ENCODE measurements around the gene EGFR.

EGFR gene

GRCh38 chr7:55107946-55108345 is 89.1 kb downstream of the EGFR start:
- DNase-seq = peak; percentile 39

GRCh38 chr7:55108401-55108800 is 89.6 kb downstream of the EGFR start:
- peak; percentile 25 for DNase-seq

DNA sequence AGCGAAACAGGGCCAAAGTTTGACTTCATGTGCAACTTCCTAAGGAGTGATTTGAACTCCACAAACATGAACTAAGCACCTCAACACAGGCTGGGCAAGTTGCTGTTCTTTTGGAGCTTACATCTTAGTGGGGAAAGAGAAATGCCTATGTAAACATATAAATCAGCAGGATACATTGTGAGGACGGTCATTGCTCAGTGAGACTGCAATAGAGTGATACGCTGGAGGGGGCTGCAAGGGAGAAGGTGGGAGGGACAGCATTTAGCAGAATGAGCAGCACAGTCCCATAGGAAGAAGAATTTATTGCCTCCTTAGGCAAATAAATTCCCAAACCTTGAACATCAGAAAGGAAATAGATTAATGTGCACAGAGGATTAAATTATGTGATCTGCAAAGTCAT is 90.0 kb downstream of the EGFR start:
- no peak for DNase-seq

GRCh38 chr7:55109404-55110167 is 90.8 kb downstream of the EGFR start:
- DNase-seq = peak; percentile 42

DNA sequence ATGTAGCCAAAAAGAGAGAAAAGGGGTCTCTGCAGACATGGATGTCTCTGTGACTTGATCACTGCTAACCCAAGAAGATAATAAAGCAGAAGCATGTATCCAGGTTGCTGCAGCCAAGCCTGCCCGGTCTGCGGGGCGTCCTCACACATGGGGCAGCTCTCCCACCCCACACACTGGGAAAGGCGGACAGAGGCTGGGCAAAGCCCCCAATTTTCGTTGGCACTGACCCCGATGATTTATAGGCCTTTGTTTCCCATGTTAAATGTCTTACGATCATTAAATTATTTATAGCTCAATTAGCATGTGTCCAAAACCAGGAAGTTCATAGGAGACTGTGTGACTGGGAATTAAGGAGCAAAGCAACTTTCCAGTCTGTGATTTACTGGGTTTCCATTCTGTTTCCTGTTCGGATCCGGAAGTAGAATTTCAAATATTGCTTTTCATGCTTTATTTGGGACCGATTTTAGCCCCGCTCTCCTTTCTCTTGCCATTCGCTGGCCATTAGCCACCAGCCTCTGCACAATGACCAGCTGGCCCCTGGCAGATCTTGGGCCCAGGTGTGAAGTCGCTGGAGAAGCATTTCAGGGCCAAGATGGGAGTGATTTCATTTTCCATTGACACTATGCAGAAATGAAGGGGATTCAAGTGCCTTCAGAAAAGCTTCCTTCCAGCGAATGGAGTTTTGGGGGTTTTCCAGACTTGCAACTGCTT is 91.6 kb downstream of the EGFR start:
- no peak for DNase-seq

DNA sequence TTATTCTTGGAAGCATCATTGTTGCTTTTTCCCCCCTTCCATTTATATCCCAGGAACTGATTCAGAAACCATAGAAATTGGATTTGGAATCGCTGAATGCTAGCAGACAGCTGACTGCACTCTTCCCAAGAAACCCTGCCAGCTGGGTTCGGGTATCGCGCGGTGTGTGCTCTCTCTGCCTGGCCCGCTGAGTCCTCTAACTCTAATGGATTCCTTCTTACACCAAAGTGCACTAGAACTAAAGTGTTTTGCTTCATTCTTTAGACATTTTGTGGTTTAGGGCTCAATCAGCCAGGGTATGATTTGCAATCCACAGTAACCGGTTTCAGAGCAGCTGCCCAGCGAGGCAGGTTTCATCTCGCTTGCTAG is 92.2 kb downstream of the EGFR start:
- DNase-seq = peak; percentile 91

- no peak for DNase-seq
Measured at GRCh38 chr7:55112056-55112455, 93.2 kb downstream of the EGFR start.

- no peak for DNase-seq
Measured at GRCh38 chr7:55113760-55114540, 95.1 kb downstream of the EGFR start.

GRCh38 chr7:55117286-55117685 is 98.5 kb downstream of the EGFR start:
- DNase-seq = no peak

GRCh38 chr7:55118426-55118825 is 99.6 kb downstream of the EGFR start:
- DNase-seq = no peak

DNA sequence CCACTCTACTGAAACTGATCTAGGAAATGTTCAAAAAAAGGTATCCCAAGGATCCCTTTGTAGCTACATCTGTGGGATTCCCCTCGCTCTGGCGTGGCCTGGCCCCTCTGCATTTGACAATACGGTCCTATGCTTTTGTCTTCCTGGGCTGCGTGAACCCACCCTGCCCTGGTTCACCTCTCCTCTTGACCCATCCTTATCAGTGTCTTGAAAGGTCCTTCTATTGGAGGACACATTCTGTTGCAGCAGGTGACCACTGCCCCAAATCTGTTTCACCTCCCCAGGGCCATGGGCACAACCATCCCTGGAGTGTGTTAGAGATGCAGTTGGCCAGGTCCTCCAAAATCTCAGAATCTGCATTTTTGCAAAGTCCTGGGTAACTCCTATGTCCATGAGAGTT is 100.8 kb downstream of the EGFR start:
- DNase-seq = no peak

DNA sequence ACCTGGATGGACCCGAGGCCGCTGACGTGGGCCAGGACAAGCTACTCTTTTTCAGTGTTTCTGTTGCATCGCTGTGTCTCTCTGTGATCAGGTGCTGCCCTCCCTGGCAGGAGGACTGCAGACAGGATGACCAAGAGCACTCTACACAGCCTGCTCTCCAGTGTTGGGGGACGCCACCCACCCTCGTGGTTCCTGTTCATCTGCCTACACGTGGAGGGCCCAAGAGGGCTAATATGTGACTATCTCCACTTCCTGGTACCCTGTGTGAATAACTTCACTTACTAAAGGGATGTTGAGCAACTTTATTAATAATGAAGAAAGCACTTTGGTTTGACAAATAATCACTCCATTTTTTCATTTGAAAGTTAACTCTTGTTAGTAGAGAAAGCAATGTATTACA is 101.3 kb downstream of the EGFR start:
- DNase-seq = no peak

GRCh38 chr7:55120501-55121198 is 101.8 kb downstream of the EGFR start:
- DNase-seq = peak; percentile 47

DNA sequence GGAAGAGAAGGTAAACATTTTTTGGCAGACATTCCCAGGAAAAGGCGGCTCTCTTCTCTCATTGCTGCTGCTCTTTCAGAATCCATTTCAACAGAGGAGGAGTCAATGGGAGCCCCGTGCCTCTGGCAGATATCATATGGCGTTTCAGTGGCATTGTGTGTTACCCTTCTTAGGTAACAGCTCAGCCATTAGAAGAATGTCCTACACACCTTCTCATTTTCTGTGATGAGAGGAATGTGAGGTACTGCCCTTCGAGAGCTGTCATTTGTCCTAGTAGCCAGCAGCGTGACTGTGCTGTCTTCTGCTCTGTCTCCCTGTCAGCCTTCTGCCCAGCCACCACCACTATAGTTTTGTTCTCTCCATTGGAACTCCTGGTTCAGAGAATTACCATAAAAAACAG is 102.4 kb downstream of the EGFR start:
- no peak for DNase-seq

DNA sequence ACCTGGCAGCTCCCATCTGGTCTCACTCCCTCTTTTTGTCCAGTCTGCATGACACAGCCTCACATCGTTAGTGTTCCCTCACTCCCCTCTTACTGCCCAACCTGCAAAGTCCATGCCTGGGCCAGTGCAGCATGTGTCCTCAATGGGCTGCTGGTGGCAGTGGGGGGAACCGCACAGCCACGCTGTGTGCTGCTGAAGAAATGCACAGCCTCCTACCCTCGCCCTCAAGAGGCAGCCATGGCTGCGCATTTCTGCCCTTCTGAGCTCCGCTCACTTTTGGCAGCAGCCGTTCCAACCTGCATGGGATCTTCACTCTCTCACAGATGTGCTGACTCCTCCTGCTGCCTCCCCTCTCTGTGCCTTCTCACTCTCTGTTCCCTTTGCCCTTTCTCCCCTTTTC is 103.4 kb downstream of the EGFR start:
- no peak for DNase-seq

DNA sequence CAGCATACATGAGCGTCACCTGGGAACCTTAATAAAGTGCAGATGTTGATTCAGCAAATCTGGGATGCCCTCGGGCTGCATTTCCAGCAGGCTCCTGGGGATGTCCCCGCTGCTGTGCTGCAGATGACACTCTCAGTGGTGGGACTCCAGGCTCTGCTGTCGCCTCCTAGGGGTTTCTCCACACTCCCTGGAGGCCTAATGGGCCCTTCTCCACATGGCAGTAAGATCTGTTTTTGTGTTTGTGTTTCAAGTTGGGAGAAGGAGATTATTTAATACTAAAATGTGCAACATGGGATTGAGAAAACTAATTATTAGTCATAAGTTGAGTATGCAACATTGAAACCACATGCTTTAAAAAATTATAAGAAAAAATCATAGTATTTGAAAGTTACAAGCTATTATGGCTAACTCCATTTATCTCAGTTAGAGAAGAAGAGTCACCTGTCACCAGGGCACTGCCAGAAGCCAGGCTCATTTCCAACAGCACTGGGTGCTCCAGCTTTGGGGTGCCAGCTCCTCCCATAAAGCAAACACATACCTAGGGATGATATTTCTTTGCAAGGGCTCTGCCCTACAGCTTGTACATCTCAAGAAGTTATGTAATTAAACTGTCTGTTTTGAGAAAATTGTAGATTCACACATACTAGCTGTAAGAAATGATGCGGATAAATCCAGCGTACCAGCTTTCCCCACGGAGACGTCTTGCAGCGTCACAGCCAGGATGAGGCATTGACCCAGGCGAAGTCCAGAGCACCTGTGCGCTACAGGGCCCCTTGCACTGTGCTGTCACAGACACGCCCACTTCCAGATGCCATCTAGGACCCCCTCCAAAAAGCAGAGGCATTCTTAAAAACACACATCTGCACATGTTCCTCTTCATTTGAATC is 106.4 kb downstream of the EGFR start:
- DNase-seq = peak; percentile 38

DNA sequence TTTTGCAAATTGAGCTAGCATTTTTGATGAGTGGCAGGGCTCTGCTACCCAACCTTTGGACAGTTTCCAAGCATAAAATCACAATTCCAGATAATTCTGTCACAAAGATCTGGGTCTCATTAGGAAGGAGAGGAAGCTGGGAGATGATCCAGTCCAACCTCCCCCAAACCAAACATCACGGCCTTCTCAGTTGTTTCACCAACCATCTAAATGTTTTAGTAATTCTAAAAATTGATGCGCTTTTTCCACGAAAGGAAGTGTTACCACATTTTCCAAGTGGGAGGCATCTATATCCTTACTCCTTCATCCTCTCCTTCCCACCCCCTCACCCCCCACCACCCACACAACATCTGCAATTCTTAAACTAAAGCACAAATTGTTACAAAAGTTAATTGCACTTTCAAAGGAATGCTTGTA is 108.3 kb downstream of the EGFR start:
- DNase-seq = peak; percentile 63

- peak; percentile 78 for DNase-seq
Measured at GRCh38 chr7:55127622-55128081, 108.8 kb downstream of the EGFR start.

DNA sequence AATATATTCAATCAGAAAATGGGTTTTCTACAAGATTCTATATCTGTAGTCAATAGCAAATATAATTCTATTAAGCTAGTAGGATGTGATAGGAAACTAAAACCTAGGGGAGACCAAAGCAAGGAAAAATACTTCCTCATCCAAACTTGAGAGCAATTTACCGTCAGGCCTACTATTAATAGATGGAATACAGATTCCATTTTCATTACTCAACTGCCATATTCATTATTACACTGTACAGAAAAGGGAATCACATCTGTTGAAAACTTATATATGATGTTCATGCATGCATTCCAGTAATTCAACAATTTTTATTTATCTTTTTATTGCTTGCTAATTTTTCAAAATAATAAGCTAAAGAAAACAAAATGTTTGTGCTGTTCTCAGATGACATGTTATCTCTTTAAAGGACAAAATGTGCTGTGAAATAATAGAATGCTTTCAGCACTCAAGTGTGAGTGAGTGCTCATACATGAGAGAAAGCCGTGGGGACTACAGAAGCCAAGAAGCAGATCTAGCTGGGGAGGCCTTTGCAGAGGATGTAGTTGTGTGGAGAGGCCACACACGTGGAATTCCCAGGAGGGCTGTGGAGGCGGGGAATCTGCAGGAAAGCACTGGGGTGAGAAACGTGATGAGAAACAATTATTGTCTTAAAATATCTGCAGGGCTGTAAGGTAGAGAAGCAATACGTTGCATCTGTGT is 110.0 kb downstream of the EGFR start:
- DNase-seq = peak; percentile 89

DNA sequence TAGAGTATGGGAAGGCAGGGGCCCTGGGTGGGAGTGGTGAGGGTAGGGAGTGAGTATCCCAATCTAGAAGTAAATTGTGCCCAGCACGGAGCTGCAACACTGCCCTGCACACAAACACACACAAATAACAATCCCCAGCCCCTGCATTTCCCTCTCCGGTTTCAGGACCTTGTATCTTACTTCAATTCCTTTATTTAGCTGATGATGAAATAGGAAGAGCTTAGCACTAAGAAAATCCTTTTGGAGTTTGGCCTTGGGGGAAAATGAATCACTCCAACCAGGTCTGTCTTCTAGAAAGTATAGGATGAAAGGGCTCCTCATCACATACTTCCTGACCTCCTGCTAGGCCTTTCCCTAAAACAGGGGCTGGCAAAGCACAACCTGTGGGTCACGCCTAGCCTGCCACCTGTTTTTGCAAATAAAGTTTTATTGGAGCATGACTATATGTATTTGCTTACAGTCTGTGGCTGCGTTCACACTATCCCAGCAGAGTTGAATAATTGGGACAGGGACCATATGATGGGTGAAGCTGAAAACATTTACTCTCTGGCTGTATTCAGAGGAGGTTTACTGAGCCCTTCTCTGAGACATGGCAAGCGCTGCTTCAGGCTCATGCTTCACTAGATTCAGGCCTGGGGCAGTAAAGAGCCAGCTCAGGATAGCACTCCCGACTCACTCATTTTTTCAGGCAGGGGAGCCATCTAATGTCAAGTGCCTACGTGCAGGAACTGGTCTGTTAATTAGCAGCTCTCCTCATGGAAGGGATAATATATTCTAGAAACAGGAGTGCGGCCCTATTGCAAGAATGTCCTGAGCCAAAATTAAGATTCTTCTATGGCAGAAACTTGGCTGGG is 111.0 kb downstream of the EGFR start:
- peak; percentile 77 for DNase-seq

All from fibroblast of upper back skin (primary cell).